DND-41 (cell line): ENCODE results near the gene SOX6.

Source experiments
- ATAC-seq: fragments of 200-7000 bp; cut with Tn5 transposase; 3 replicates; pipeline ENCODE4 v1.9.1; 2021; ENCODE audit warnings: low read depth; ENCODE audit not compliant: insufficient read depth
- DNase-seq: peaks from one replicate; pipeline ENCODE4 v3.0.0-alpha.2; 2020
- H2AFZ ChIP-seq: 2 replicates; pipeline ENCODE4 v1.6.0; 2012; ENCODE audit warnings: low read depth, low read length
- H3K27ac ChIP-seq: 2 replicates; pipeline ENCODE4 v1.5.1; 2012; ENCODE audit warnings: low read length, inconsistent platforms
- H3K27me3 ChIP-seq: fragments of 200-600 bp; sonication (generic); 2 replicates; pipeline ENCODE4 v1.6.0; 2012; ENCODE audit warnings: low read length, mild to moderate bottlenecking, inconsistent platforms; ENCODE audit not compliant: insufficient read depth, poor library complexity
- H3K36me3 ChIP-seq: 2 replicates; pipeline ENCODE4 v1.5.1; 2012; ENCODE audit warnings: low read length, inconsistent platforms; ENCODE audit not compliant: insufficient read depth
- H3K4me1 ChIP-seq: 2 replicates; pipeline ENCODE4 v1.5.1; 2012; ENCODE audit warnings: mild to moderate bottlenecking, low read length; ENCODE audit not compliant: insufficient read depth
- H3K4me2 ChIP-seq: 2 replicates; pipeline ENCODE4 v1.6.0; 2012; ENCODE audit warnings: mild to moderate bottlenecking, moderate library complexity, low read length, inconsistent platforms; ENCODE audit not compliant: insufficient read depth
- H3K4me3 ChIP-seq, 2 experiments: fragments of 200-600 bp in 1 of 2; shearing (Covaris generic) in 1 of 2; 2 replicates each; pipeline ENCODE4 v1.5.1; 2012 to 2016; ENCODE audit warnings: inconsistent platforms in 2 of 2, low read length in 2 of 2, mild to moderate bottlenecking in 2 of 2, low read depth in 1 of 2, moderate library complexity in 1 of 2
- H3K79me2 ChIP-seq: 2 replicates; pipeline ENCODE4 v1.6.0; 2012; ENCODE audit warnings: low read length, inconsistent platforms; ENCODE audit not compliant: insufficient read depth
- H3K9ac ChIP-seq: 2 replicates; pipeline ENCODE4 v1.6.0; 2012; ENCODE audit warnings: low read depth, mild to moderate bottlenecking, inconsistent platforms, low read length, moderate library complexity
- H3K9me3 ChIP-seq: 2 replicates; pipeline ENCODE4 v1.5.1; 2012; ENCODE audit warnings: low read length, moderate library complexity, mild to moderate bottlenecking, inconsistent platforms; ENCODE audit not compliant: insufficient read depth, severe bottlenecking
- H4K20me1 ChIP-seq: 2 replicates; pipeline ENCODE4 v1.6.0; 2012; ENCODE audit warnings: low read length; ENCODE audit not compliant: insufficient read depth
- CTCF ChIP-seq: IDR thresholded peaks from 2 replicates; pipeline ENCODE4 v1.5.1; 2012; ENCODE audit warnings: borderline replicate concordance, low read length, moderate library complexity, mild to moderate bottlenecking; ENCODE audit not compliant: poor library complexity, severe bottlenecking; ENCODE audit errors: extremely low read depth
- EZH2 ChIP-seq: IDR thresholded peaks from 3 replicates; pipeline ENCODE4 v1.6.1; 2012; ENCODE audit warnings: borderline replicate concordance, low read depth, mild to moderate bottlenecking, moderate library complexity, low read length, inconsistent platforms; ENCODE audit not compliant: severe bottlenecking

SOX6 gene

GRCh38 chr11:16169956-16170847, 186.1 kb downstream of the SOX6 start:
- Histone ChIP-seq H3K36me3 (no peaks in the 10 kb centered on the region), H3K9ac (no peak overlapping the region), H3K79me2 (no peaks in the 10 kb centered on the region), H3K27me3 (peaks cover 3% of the 10 kb centered on the region), H3K9me3 (no peaks in the 10 kb centered on the region), H3K4me1 (no peaks in the 10 kb centered on the region), H2AFZ (no peak overlapping the region), H3K27ac (no peak overlapping the region), H4K20me1 (no peaks in the 10 kb centered on the region), H3K4me2 (no peak overlapping the region), H3K4me3 (no peak overlapping the region)
- ATAC-seq (no peak), DNase-seq (no peak)
- TF ChIP-seq CTCF: no peak
- no peak for TF ChIP-seq EZH2

- ATAC-seq: no peak
- H3K27me3 ChIP-seq: peaks cover 3% of the 10 kb centered on the region
- no peaks in the 10 kb centered on the region for H3K36me3 ChIP-seq
- TF ChIP-seq CTCF (no peak), EZH2 (no peak)
- no peak overlapping the region for H3K4me3 ChIP-seq
- no peaks in the 10 kb centered on the region for H3K79me2 ChIP-seq
- no peaks in the 10 kb centered on the region for H3K9me3 ChIP-seq
- H4K20me1 ChIP-seq: no peaks in the 10 kb centered on the region
- DNase-seq: no peak
- H3K27ac ChIP-seq: no peak overlapping the region
- no peaks in the 10 kb centered on the region for H3K4me1 ChIP-seq
- no peak overlapping the region for H3K4me2 ChIP-seq
- H3K9ac ChIP-seq: no peak overlapping the region
- H2AFZ ChIP-seq: no peak overlapping the region
These were observed 186.8 kb downstream of the SOX6 start for GRCh38 chr11:16169541-16169940.

GRCh38 chr11:16167706-16168487, 188.4 kb downstream of the SOX6 start:
- Histone ChIP-seq H3K27ac (no peak overlapping the region), H3K79me2 (no peaks in the 10 kb centered on the region), H3K9ac (no peak overlapping the region), H3K4me1 (no peaks in the 10 kb centered on the region), H3K36me3 (no peaks in the 10 kb centered on the region), H3K4me3 (no peak overlapping the region), H3K27me3 (peaks cover 3% of the 10 kb centered on the region), H3K4me2 (no peak overlapping the region), H2AFZ (no peak overlapping the region), H4K20me1 (no peaks in the 10 kb centered on the region), H3K9me3 (no peaks in the 10 kb centered on the region)
- TF ChIP-seq EZH2: no peak
- DNase-seq: no peak
- no peak for ATAC-seq

GRCh38 chr11:16166571-16166970, 189.8 kb downstream of the SOX6 start:
- Histone ChIP-seq H3K27me3 (peaks cover 3% of the 10 kb centered on the region), H3K27ac (no peak overlapping the region), H3K4me3 (no peak overlapping the region), H3K9ac (no peak overlapping the region), H3K4me2 (no peak overlapping the region), H2AFZ (no peak overlapping the region), H3K4me1 (no peaks in the 10 kb centered on the region), H3K9me3 (no peaks in the 10 kb centered on the region), H4K20me1 (no peaks in the 10 kb centered on the region), H3K79me2 (no peaks in the 10 kb centered on the region), H3K36me3 (no peaks in the 10 kb centered on the region)
- DNase-seq: no peak
- TF ChIP-seq CTCF (no peak), EZH2 (no peak)
- ATAC-seq: no peak
